ENCODE results near the gene VSTM2B. TPM values are rescaled to one million over a fixed set of nuclear protein-coding genes. Genes with fewer than 3 reads are reported as not detected.
"Not testable (repeated sequence)": the region's sequence is repeated elsewhere in the genome, so short reads cannot be mapped to it uniquely, and the experiment has no call there.

VSTM2B gene
- total and polyA plus RNA-seq, 4 donors = not detected

- no peak for DNase-seq (ENCODE audit: low spot score)
- no peak for TF ChIP-seq RAD21 (IDR thresholded peaks at IDR 0.05)
- no peak for TF ChIP-seq SP1 (IDR thresholded peaks at IDR 0.05)
- Histone ChIP-seq H3K36me3 (ENCODE audit: control insufficient read depth in 4 of 4, insufficient read depth in 3 of 4, low read depth in 1 of 4, low read length in 3 of 4) (no peaks in the 10 kb centered on the region), H3K27me3 (ENCODE audit: control insufficient read depth in 4 of 4, insufficient read depth in 4 of 4, low read length in 3 of 4) (peaks cover 0 to 7% (median 0%) of the 10 kb centered on the region in 4 donors), H3K4me3 (ENCODE audit: low read depth in 1 of 3, low read length in 3 of 3) (no peak overlapping the region), H3K4me1 (ENCODE audit: control insufficient read depth in 4 of 4, insufficient read depth in 4 of 4, low read length in 3 of 4) (no peaks in the 10 kb centered on the region), H3K9ac (ENCODE audit: low read depth in 1 of 2, low read length in 2 of 2) (no peak overlapping the region), H3K27ac (ENCODE audit: low read depth in 1 of 2, low read length in 2 of 2) (no peak overlapping the region), H3K9me3 (ENCODE audit: control insufficient read depth in 4 of 4, low read length in 3 of 4) (no peaks in the 10 kb centered on the region)
- 86% methylated on average over 15 of the region's 15 CpGs for WGBS
These were observed 19.0 kb downstream of the VSTM2B start for GRCh38 chr19:29544656-29545360.

GRCh38 chr19:29545447-29545846 lies 19.7 kb downstream of the VSTM2B start:
- DNase-seq (ENCODE audit: low spot score); H3K9me3 ChIP-seq (ENCODE audit: control insufficient read depth in 4 of 4, low read length in 3 of 4); H3K9ac ChIP-seq (ENCODE audit: low read depth in 1 of 2, low read length in 2 of 2); H3K36me3 ChIP-seq (ENCODE audit: control insufficient read depth in 4 of 4, insufficient read depth in 3 of 4, low read depth in 1 of 4, low read length in 3 of 4); H3K4me3 ChIP-seq (ENCODE audit: low read depth in 1 of 3, low read length in 3 of 3); H3K27me3 ChIP-seq (ENCODE audit: control insufficient read depth in 4 of 4, insufficient read depth in 4 of 4, low read length in 3 of 4); H3K4me1 ChIP-seq (ENCODE audit: control insufficient read depth in 4 of 4, insufficient read depth in 4 of 4, low read length in 3 of 4); H3K27ac ChIP-seq (ENCODE audit: low read depth in 1 of 2, low read length in 2 of 2): not testable (repeated sequence)
- 86% methylated on average over 4 of the region's 4 CpGs for WGBS

GRCh38 chr19:29545866-29546582 lies 20.2 kb downstream of the VSTM2B start:
- H3K9ac ChIP-seq (ENCODE audit: low read depth in 1 of 2, low read length in 2 of 2) = no peak overlapping the region
- H3K4me3 ChIP-seq (ENCODE audit: low read depth in 1 of 3, low read length in 3 of 3) = no peak overlapping the region
- no peaks in the 10 kb centered on the region for H3K36me3 ChIP-seq (ENCODE audit: control insufficient read depth in 4 of 4, insufficient read depth in 3 of 4, low read depth in 1 of 4, low read length in 3 of 4)
- TF ChIP-seq, protein P1, sequence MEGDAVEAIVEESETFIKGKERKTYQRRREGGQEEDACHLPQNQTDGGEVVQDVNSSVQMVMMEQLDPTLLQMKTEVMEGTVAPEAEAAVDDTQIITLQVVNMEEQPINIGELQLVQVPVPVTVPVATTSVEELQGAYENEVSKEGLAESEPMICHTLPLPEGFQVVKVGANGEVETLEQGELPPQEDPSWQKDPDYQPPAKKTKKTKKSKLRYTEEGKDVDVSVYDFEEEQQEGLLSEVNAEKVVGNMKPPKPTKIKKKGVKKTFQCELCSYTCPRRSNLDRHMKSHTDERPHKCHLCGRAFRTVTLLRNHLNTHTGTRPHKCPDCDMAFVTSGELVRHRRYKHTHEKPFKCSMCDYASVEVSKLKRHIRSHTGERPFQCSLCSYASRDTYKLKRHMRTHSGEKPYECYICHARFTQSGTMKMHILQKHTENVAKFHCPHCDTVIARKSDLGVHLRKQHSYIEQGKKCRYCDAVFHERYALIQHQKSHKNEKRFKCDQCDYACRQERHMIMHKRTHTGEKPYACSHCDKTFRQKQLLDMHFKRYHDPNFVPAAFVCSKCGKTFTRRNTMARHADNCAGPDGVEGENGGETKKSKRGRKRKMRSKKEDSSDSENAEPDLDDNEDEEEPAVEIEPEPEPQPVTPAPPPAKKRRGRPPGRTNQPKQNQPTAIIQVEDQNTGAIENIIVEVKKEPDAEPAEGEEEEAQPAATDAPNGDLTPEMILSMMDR (IDR thresholded peaks at IDR 0.05; ENCODE audit: low read depth, low read length, missing input control) = no peak
- TF ChIP-seq FOXA1 (IDR thresholded peaks at IDR 0.05) (no peak), HNF4A (conservative IDR thresholded peaks at IDR 0.05) (no peak), FOXA2 (IDR thresholded peaks at IDR 0.05) (no peak), SP1 (IDR thresholded peaks at IDR 0.05) (no peak), TAF1 (conservative IDR thresholded peaks at IDR 0.05) (no peak), RXRA (IDR thresholded peaks at IDR 0.05) (no peak), GABPA (IDR thresholded peaks at IDR 0.05 in 1 of 2, conservative IDR thresholded peaks at IDR 0.05 in 1 of 2) (no peak), RAD21 (IDR thresholded peaks at IDR 0.05) (no peak), NR2F2 (IDR thresholded peaks at IDR 0.05) (no peak)
- TF ChIP-seq, protein P2, sequence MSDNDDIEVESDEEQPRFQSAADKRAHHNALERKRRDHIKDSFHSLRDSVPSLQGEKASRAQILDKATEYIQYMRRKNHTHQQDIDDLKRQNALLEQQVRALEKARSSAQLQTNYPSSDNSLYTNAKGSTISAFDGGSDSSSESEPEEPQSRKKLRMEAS (IDR thresholded peaks at IDR 0.05) = no peak
- H3K4me1 ChIP-seq (ENCODE audit: control insufficient read depth in 4 of 4, insufficient read depth in 4 of 4, low read length in 3 of 4) = no peaks in the 10 kb centered on the region
- no peak for DNase-seq (ENCODE audit: low spot score)
- no peak overlapping the region for H3K27ac ChIP-seq (ENCODE audit: low read depth in 1 of 2, low read length in 2 of 2)
- H3K27me3 ChIP-seq (ENCODE audit: control insufficient read depth in 4 of 4, insufficient read depth in 4 of 4, low read length in 3 of 4) = peaks cover 0 to 7% (median 0%) of the 10 kb centered on the region in 4 donors
- H3K9me3 ChIP-seq (ENCODE audit: control insufficient read depth in 4 of 4, low read length in 3 of 4) = no peaks in the 10 kb centered on the region
- WGBS = 69% methylated on average over 8 of the region's 8 CpGs
